Tibial nerve (tissue), 4 donors: ENCODE data around the gene BRS3. TPM values are rescaled to one million over a fixed set of nuclear protein-coding genes. Genes with fewer than 3 reads are reported as not detected.
"Not testable (repeated sequence)": the region's sequence is repeated elsewhere in the genome, so short reads cannot be mapped to it uniquely, and the experiment has no call there.

Source experiments
- DNase-seq, 2 donors: peaks; one replicate each; pipeline ENCODE4 v3.0.0-alpha.2; 2019; ENCODE audit warnings: low spot score in 2 of 2
- H3K27ac ChIP-seq, 4 donors: fragments of 200-600 bp; sonication (generic) in 3 of 4; one replicate each; pipeline ENCODE4 v1.5.1; 2017 to 2019; ENCODE audit warnings: mild to moderate bottlenecking in 1 of 4
- H3K27me3 ChIP-seq, 2 donors: fragments of 200-600 bp; sonication (generic) in 1 of 2; one replicate each; pipeline versions ENCODE4 v1.5.1 to v1.6.0; 2017 to 2019
- H3K36me3 ChIP-seq, 3 donors: fragments of 200-600 bp; sonication (generic); one replicate each; pipeline ENCODE4 v1.5.1; 2018 to 2019
- H3K4me1 ChIP-seq, 4 donors: fragments of 200-600 bp; sonication (generic) in 3 of 4; one replicate each; pipeline ENCODE4 v1.5.1; 2017 to 2019
- H3K4me3 ChIP-seq, 4 donors: fragments of 200-600 bp; sonication (generic) in 3 of 4; one replicate each; pipeline ENCODE4 v1.5.1; 2017 to 2019; ENCODE audit warnings: mild to moderate bottlenecking in 1 of 4, moderate library complexity in 1 of 4
- H3K9me3 ChIP-seq, 4 donors: fragments of 200-600 bp; sonication (generic) in 3 of 4; one replicate each; pipeline ENCODE4 v1.5.1; 2017 to 2019
- CTCF ChIP-seq, 5 experiments: fragments of 200-600 bp in 3 of 5; fragments of 450-650 bp in 2 of 5; sonication (generic) in 3 of 5; IDR thresholded peaks; one replicate each; pipeline ENCODE4 v1.5.1; 2016 to 2019; ENCODE audit warnings: antibody characterized with exemption in 5 of 5, mild to moderate bottlenecking in 3 of 5, moderate library complexity in 2 of 5
- EP300 ChIP-seq, 2 donors: sonication (generic); formaldehyde crosslinking; IDR thresholded peaks; one replicate each; pipeline ENCODE4 v1.6.1; 2017; ENCODE audit warnings: antibody characterized with exemption in 2 of 2, mild to moderate bottlenecking in 1 of 2
- POLR2A ChIP-seq, 2 donors: fragments of 450-650 bp; IDR thresholded peaks; one replicate each; pipeline ENCODE4 v1.6.1; 2017; ENCODE audit warnings: antibody characterized with exemption in 2 of 2, mild to moderate bottlenecking in 2 of 2, moderate library complexity in 2 of 2
- WGBS, 2 donors: methylation state at CpG; one replicate each; pipeline ENCODE4 v1.1.5; 2018; 5-methylcytosine and 5-hydroxymethylcytosine counted together
- total RNA-seq, 4 donors: library from RNA; depleted of rRNA; stranded (reverse); fragments of >200 nt; gene quantifications; one replicate each; pipeline ENCODE4 v1.1.0, GENCODE V29; 2016

The BRS3 gene
- total RNA-seq = not detected

- 60 to 71% methylated on average over 4 of the region's 4 CpGs for WGBS, 2 donors
- H3K27ac ChIP-seq = no peak within 1 kb of the TSS
Observed at GRCh38 chrX:136487647-136488046, at the start of gene BRS3. TSS of gene BRS3 (plus strand) at chrX:136487947. CDS start at chrX:136488115, 168 bp downstream.

GRCh38 chrX:136438192-136438591 lies 49.6 kb upstream of the BRS3 start:
- Histone ChIP-seq H3K27ac (no peak overlapping the region), H3K4me1 (no peaks in the 10 kb centered on the region), H3K9me3 (no peaks in the 10 kb centered on the region), H3K4me3 (no peak overlapping the region), H3K27me3 (no peaks in the 10 kb centered on the region), H3K36me3 (no peaks in the 10 kb centered on the region)
- DNase-seq = no peak
- TF ChIP-seq EP300 (IDR thresholded peaks at IDR 0.05) (no peak), POLR2A (IDR thresholded peaks at IDR 0.05) (no peak), CTCF (IDR thresholded peaks at IDR 0.05) (no peak)
- WGBS, 2 donors = 72 to 78% methylated on average over 3 of the region's 3 CpGs

More at GRCh38 chrX:136487647-136488046, at the start of gene BRS3:
- Histone ChIP-seq H3K36me3 (no peaks in the 10 kb centered on the region), H3K4me3 (no peak within 1 kb of the TSS), H3K27me3 (peaks cover 0 to 53% of the 10 kb centered on the region in 2 donors), H3K9me3 (no peaks in the 10 kb centered on the region), H3K4me1 (no peaks in the 10 kb centered on the region)
- DNase-seq = no peak
- no peak for TF ChIP-seq CTCF (IDR thresholded peaks at IDR 0.05)
- TF ChIP-seq EP300 (IDR thresholded peaks at IDR 0.05) = no peak

GRCh38 chrX:136445674-136446073 lies 42.1 kb upstream of the BRS3 start:
- not testable (repeated sequence) for H3K27ac ChIP-seq, H3K4me1 ChIP-seq, H3K4me3 ChIP-seq, H3K27me3 ChIP-seq, H3K9me3 ChIP-seq, DNase-seq, H3K36me3 ChIP-seq
- WGBS, 2 donors = 76 to 89% methylated on average over 5 to 18 of the region's 18 CpGs

- Histone ChIP-seq H3K27ac (no peak overlapping the region), H3K9me3 (no peaks in the 10 kb centered on the region), H3K4me1 (no peaks in the 10 kb centered on the region), H3K27me3 (no peaks in the 10 kb centered on the region), H3K36me3 (no peaks in the 10 kb centered on the region), H3K4me3 (no peak overlapping the region)
- 88 to 98% methylated on average over 6 of the region's 6 CpGs for WGBS, 2 donors
- no peak for DNase-seq
- TF ChIP-seq POLR2A (IDR thresholded peaks at IDR 0.05) = no peak
- no peak for TF ChIP-seq CTCF (IDR thresholded peaks at IDR 0.05)
- no peak for TF ChIP-seq EP300 (IDR thresholded peaks at IDR 0.05)
Observed at GRCh38 chrX:136446208-136446607, 41.5 kb upstream of the BRS3 start.

GRCh38 chrX:136447308-136447707 lies 40.4 kb upstream of the BRS3 start:
- Histone ChIP-seq H3K4me3 (no peak overlapping the region), H3K27ac (no peak overlapping the region), H3K27me3 (no peaks in the 10 kb centered on the region), H3K4me1 (no peaks in the 10 kb centered on the region), H3K36me3 (no peaks in the 10 kb centered on the region), H3K9me3 (no peaks in the 10 kb centered on the region)
- no peak for DNase-seq
- TF ChIP-seq EP300 (IDR thresholded peaks at IDR 0.05) = no peak
- no peak for TF ChIP-seq POLR2A (IDR thresholded peaks at IDR 0.05)
- TF ChIP-seq CTCF (IDR thresholded peaks at IDR 0.05) = no peak
- 86 to 89% methylated on average over 2 of the region's 2 CpGs for WGBS, 2 donors

- TF ChIP-seq CTCF (IDR thresholded peaks at IDR 0.05) (no peak), POLR2A (IDR thresholded peaks at IDR 0.05) (no peak), EP300 (IDR thresholded peaks at IDR 0.05) (no peak)
- H3K4me3 ChIP-seq = no peak overlapping the region
Observed at GRCh38 chrX:136447968-136448367, 39.8 kb upstream of the BRS3 start.

More at GRCh38 chrX:136447968-136448367, 39.8 kb upstream of the BRS3 start:
- no peaks in the 10 kb centered on the region for H3K4me1 ChIP-seq
- H3K27me3 ChIP-seq = no peaks in the 10 kb centered on the region
- no peaks in the 10 kb centered on the region for H3K9me3 ChIP-seq
- H3K27ac ChIP-seq = no peak overlapping the region
- H3K36me3 ChIP-seq = no peaks in the 10 kb centered on the region
- DNase-seq = no peak
